A172 (cell line): Measurements from ENCODE around the gene ZNF771. TPM values are rescaled to one million over a fixed set of nuclear protein-coding genes. Genes with fewer than 3 reads are reported as not detected.

Source experiments
- DNase-seq: peaks from one replicate; pipeline ENCODE4 v3.0.0-alpha.2; 2015; ENCODE audit warnings: low spot score
- total RNA-seq: library from RNA; depleted of rRNA; stranded (reverse); fragments of >200 nt; shearing (Covaris generic); gene quantifications from 2 replicates; pipeline ENCODE4 v1.2.3, GENCODE V29; 2014

The ZNF771 gene
- total RNA-seq, 1 experiment from 2014 or later: 27.4 TPM

- DNase-seq: no peak
Measured at GRCh38 chr16:30398661-30399434, 8.6 kb upstream of the ZNF771 start.

GRCh38 chr16:30399435-30400186 lies 7.8 kb upstream of the ZNF771 start:
- no peak for DNase-seq

GRCh38 chr16:30401768-30402425 lies 5.5 kb upstream of the ZNF771 start:
- DNase-seq: no peak

GRCh38 chr16:30406795-30407101 lies 658 bp upstream of the ZNF771 start:
- no peak for DNase-seq

- DNase-seq: peak; percentile 42
Measured at GRCh38 chr16:30407804-30408534, 563 bp downstream of the ZNF771 start.

- DNase-seq: peak; percentile 84
Measured at GRCh38 chr16:30409125-30410060, 2.0 kb downstream of the ZNF771 start.

- DNase-seq: no peak
Measured at GRCh38 chr16:30413112-30413806, 5.9 kb downstream of the ZNF771 start.

- no peak for DNase-seq
Measured at GRCh38 chr16:30414159-30414558, 6.8 kb downstream of the ZNF771 start.

GRCh38 chr16:30416047-30416603 lies 8.7 kb downstream of the ZNF771 start:
- DNase-seq: no peak

- DNase-seq: no peak
Measured at GRCh38 chr16:30416624-30417528, 9.5 kb downstream of the ZNF771 start.

- DNase-seq: no peak
Measured at GRCh38 chr16:30417529-30418349, 10.3 kb downstream of the ZNF771 start.

- DNase-seq: no peak
Measured at GRCh38 chr16:30418350-30419181, 11.2 kb downstream of the ZNF771 start.

- DNase-seq: no peak
Measured at GRCh38 chr16:30421010-30421409, 13.6 kb downstream of the ZNF771 start.

- no peak for DNase-seq
Measured at GRCh38 chr16:30428055-30428454, 20.6 kb downstream of the ZNF771 start.

- DNase-seq: no peak
Measured at GRCh38 chr16:30429418-30429677, 21.9 kb downstream of the ZNF771 start.

- DNase-seq: peak; percentile 100
Measured at GRCh38 chr16:30429678-30430427, 22.4 kb downstream of the ZNF771 start, which contains the start of gene DCTPP1. Gene DCTPP1 (minus strand): TSS chr16:30430030. CDS start chr16:30429980, 50 bp downstream.
